IMR-90 (cell line): ENCODE data around the gene PHF3. TPM values are rescaled to one million over a fixed set of nuclear protein-coding genes. Genes with fewer than 3 reads are reported as not detected.

Experiments used
- ATAC-seq: fragments of 200-7000 bp; cut with Tn5 transposase; 2 replicates; pipeline ENCODE4 v1.9.1; 2020; ENCODE audit warnings: low read depth, mild to moderate bottlenecking, moderate library complexity
- BruUV-seq: library from RNA; stranded (reverse); fragments of 400-500 nt; replicated peaks from 2 replicates; lab custom pipeline; 2021; lab: Mats Ljungman, UMichigan
- CTCF ChIA-PET: fragments of 300-600 bp; formaldehyde crosslinking; extraction: SDS; loops from one replicate; lab custom pipeline; 2021; ENCODE audit warnings: antibody characterized with exemption; lab: Yijun Ruan, JAX
- POLR2A ChIA-PET: fragments of 300-600 bp; sonication (Branson Sonifier 250); formaldehyde crosslinking; loops from one replicate; lab custom pipeline; 2022; ENCODE audit warnings: antibody characterized with exemption; ENCODE audit not compliant: unreplicated experiment; lab: Charles Lee
- DNase-seq: peaks from one replicate; pipeline ENCODE4 v3.0.0; 2013
- H2AFZ ChIP-seq: replicated peaks from 2 replicates; pipeline ENCODE3; 2013; ENCODE audit warnings: low read length, mild to moderate bottlenecking; ENCODE audit not compliant: poor library complexity
- H2AK5ac ChIP-seq: 2 replicates; pipeline ENCODE4 v1.6.1; 2013; ENCODE audit warnings: low read depth, low read length, inconsistent platforms
- H2AK9ac ChIP-seq: replicated peaks from 2 replicates; pipeline ENCODE3; 2013; ENCODE audit warnings: mild to moderate bottlenecking, low read depth, low read length, moderate library complexity; ENCODE audit not compliant: poor library complexity
- H2BK120ac ChIP-seq: 2 replicates; pipeline ENCODE4 v1.6.1; 2013; ENCODE audit warnings: low read depth, low read length, inconsistent platforms
- H2BK15ac ChIP-seq: 3 replicates; pipeline ENCODE4 v1.6.1; 2013; ENCODE audit warnings: low read depth, low read length, inconsistent platforms
- H2BK20ac ChIP-seq: 2 replicates; pipeline ENCODE4 v1.6.1; 2013; ENCODE audit warnings: low read depth, mild to moderate bottlenecking, inconsistent platforms, low read length, moderate library complexity
- H2BK5ac ChIP-seq: 2 replicates; pipeline ENCODE4 v1.6.1; 2013; ENCODE audit warnings: mild to moderate bottlenecking, low read depth, low read length, inconsistent platforms; ENCODE audit not compliant: poor library complexity, severe bottlenecking
- H3K14ac ChIP-seq: replicated peaks from 2 replicates; pipeline ENCODE4 v1.6.1; 2013; ENCODE audit warnings: low read depth, low read length, inconsistent platforms
- H3K18ac ChIP-seq: 2 replicates; pipeline ENCODE4 v1.6.1; 2013; ENCODE audit warnings: low read depth, low read length, control low read depth
- H3K23ac ChIP-seq: 2 replicates; pipeline ENCODE4 v1.6.1; 2013; ENCODE audit warnings: low read depth, low read length, inconsistent platforms
- H3K27ac ChIP-seq: 2 replicates; pipeline ENCODE4 v1.5.1; 2013; ENCODE audit warnings: mild to moderate bottlenecking, control low read depth, low read length; ENCODE audit not compliant: insufficient read depth
- H3K27me3 ChIP-seq: 2 replicates; pipeline ENCODE4 v1.6.1; 2013; ENCODE audit warnings: low read length; ENCODE audit not compliant: control insufficient read depth, insufficient read depth
- H3K36me3 ChIP-seq: 2 replicates; pipeline ENCODE4 v1.6.1; 2013; ENCODE audit warnings: low read length, mixed read lengths; ENCODE audit not compliant: control insufficient read depth, insufficient read depth
- H3K4ac ChIP-seq: 2 replicates; pipeline ENCODE4 v1.6.1; 2013; ENCODE audit warnings: low read depth, low read length, inconsistent platforms
- H3K4me1 ChIP-seq: 2 replicates; pipeline ENCODE4 v1.6.1; 2013; ENCODE audit warnings: low read length, mixed read lengths; ENCODE audit not compliant: control insufficient read depth, insufficient read depth
- H3K4me2 ChIP-seq: 2 replicates; pipeline ENCODE4 v1.6.1; 2013; ENCODE audit warnings: low read depth, mild to moderate bottlenecking, control low read depth, low read length, moderate library complexity
- H3K4me3 ChIP-seq: 2 replicates; pipeline ENCODE4 v1.5.1; 2013; ENCODE audit warnings: low read depth, mild to moderate bottlenecking, control low read depth, low read length, moderate library complexity; ENCODE audit not compliant: insufficient read depth
- H3K56ac ChIP-seq: 2 replicates; pipeline ENCODE4 v1.6.1; 2013; ENCODE audit warnings: low read length, inconsistent platforms; ENCODE audit not compliant: insufficient read depth; ENCODE audit errors: extremely low read depth
- H3K79me1 ChIP-seq, 2 experiments: 2 replicates each; pipeline ENCODE4 v1.6.1; 2013; ENCODE audit warnings: low read length in 2 of 2, inconsistent platforms in 1 of 2, low read depth in 1 of 2
- H3K9ac ChIP-seq: 2 replicates; pipeline ENCODE4 v1.6.1; 2013; ENCODE audit warnings: low read depth, low read length, control low read depth
- H3K9me1 ChIP-seq: 2 replicates; pipeline ENCODE4 v1.6.1; 2013; ENCODE audit warnings: low read length, inconsistent platforms; ENCODE audit not compliant: insufficient read depth
- H3K9me3 ChIP-seq: 2 replicates; pipeline ENCODE4 v1.6.1; 2013; ENCODE audit warnings: low read length; ENCODE audit not compliant: control insufficient read depth, insufficient read depth
- H4K20me1 ChIP-seq: 2 replicates; pipeline ENCODE4 v1.6.1; 2013; ENCODE audit warnings: low read length, inconsistent platforms; ENCODE audit not compliant: insufficient read depth
- H4K5ac ChIP-seq: 2 replicates; pipeline ENCODE4 v1.6.1; 2013; ENCODE audit warnings: mild to moderate bottlenecking, low read depth, low read length, control low read depth
- H4K8ac ChIP-seq, 2 experiments: 2 replicates each; pipeline ENCODE4 v1.6.1; 2013; ENCODE audit warnings: low read depth in 2 of 2, low read length in 2 of 2, control low read depth in 1 of 2, inconsistent platforms in 1 of 2
- H4K91ac ChIP-seq: 2 replicates; pipeline ENCODE4 v1.6.1; 2013; ENCODE audit warnings: low read depth, low read length, inconsistent platforms; ENCODE audit not compliant: insufficient read depth
- BHLHE40 ChIP-seq: fragments of 150-350 bp; IDR thresholded peaks from 2 replicates; pipeline ENCODE4 v1.6.1; 2016; ENCODE audit warnings: mild to moderate bottlenecking, low read depth, low read length
- CEBPB ChIP-seq: IDR thresholded peaks from 2 replicates; pipeline ENCODE4 v1.6.1; 2012; ENCODE audit warnings: low read depth, low read length, improper control_type of control experiment
- CHD1 ChIP-seq: IDR thresholded peaks from 2 replicates; pipeline ENCODE4 v1.6.1; 2012; ENCODE audit warnings: low read depth, low read length, improper control_type of control experiment
- FOS ChIP-seq: fragments of 150-350 bp; IDR thresholded peaks from 2 replicates; pipeline ENCODE4 v1.6.1; 2016; ENCODE audit warnings: low read depth, low read length
- MAFK ChIP-seq: IDR thresholded peaks from 2 replicates; pipeline ENCODE4 v1.6.1; 2012; ENCODE audit warnings: low read depth, low read length, improper control_type of control experiment
- MAZ ChIP-seq: IDR thresholded peaks from 2 replicates; pipeline ENCODE4 v1.6.1; 2012; ENCODE audit warnings: low read depth, mild to moderate bottlenecking, low read length, improper control_type of control experiment, moderate library complexity, borderline replicate concordance
- MXI1 ChIP-seq: IDR thresholded peaks from 2 replicates; pipeline ENCODE4 v1.6.1; 2012; ENCODE audit warnings: low read depth, mild to moderate bottlenecking, low read length, moderate library complexity, borderline replicate concordance
- NFE2L2 ChIP-seq: fragments of 150-350 bp; IDR thresholded peaks from 2 replicates; pipeline ENCODE4 v1.6.1; 2016; ENCODE audit warnings: low read depth, mild to moderate bottlenecking, low read length
- POLR2A ChIP-seq: IDR thresholded peaks from 2 replicates; pipeline ENCODE4 v1.6.1; 2012; ENCODE audit warnings: mild to moderate bottlenecking, low read depth, low read length
- RAD21 ChIP-seq: IDR thresholded peaks from 2 replicates; pipeline ENCODE4 v1.6.1; 2012; ENCODE audit warnings: low read length, improper control_type of control experiment
- RCOR1 ChIP-seq: IDR thresholded peaks from 2 replicates; pipeline ENCODE4 v1.6.1; 2012; ENCODE audit warnings: mild to moderate bottlenecking, low read length, improper control_type of control experiment; ENCODE audit not compliant: insufficient replicate concordance
- RFX5 ChIP-seq: IDR thresholded peaks from 2 replicates; pipeline ENCODE4 v1.8.0; 2012; ENCODE audit warnings: low read depth, mild to moderate bottlenecking, low read length, moderate library complexity
- SMC3 ChIP-seq: fragments of 150-350 bp; IDR thresholded peaks from 2 replicates; pipeline ENCODE4 v1.6.1; 2016; ENCODE audit warnings: low read depth, mild to moderate bottlenecking, antibody characterized with exemption, low read length, moderate library complexity
- WGBS, 2 experiments: methylation state at CpG; one replicate each; pipeline versions ENCODE4 v1.1.5 to v1.1.7; 2013; ENCODE audit warnings: missing lambda C conversion rate in 2 of 2; ENCODE audit not compliant: insufficient read length in 1 of 2; ENCODE audit errors: extremely low coverage in 2 of 2; 5-methylcytosine and 5-hydroxymethylcytosine counted together
- dilution Hi-C: fragments of 300-500 bp; cut with HindIII; formaldehyde crosslinking; loops from one replicate; pipeline ENCODE4 v1.14.3; 2018; ENCODE audit warnings: low sequenced_read_pairs; ENCODE audit not compliant: unreplicated experiment
- in situ Hi-C: fragments of 300-500 bp; cut with MboI; formaldehyde crosslinking; loops from 3 replicates; pipeline ENCODE4 v1.14.3; 2019; ENCODE audit warnings: low sequenced_read_pairs, inconsistent platforms, mixed read lengths
- intact Hi-C: fragments of 100-400 bp; cut with micrococcal nuclease; formaldehyde crosslinking; loops from 2 replicates; pipeline ENCODE4 v1.10.0; 2022
- polyA plus RNA-seq, 3 experiments: library from polyadenylated mRNA; depleted of rRNA; stranded (reverse); fragments of >200 nt; gene quantifications; 2 replicates each; pipeline ENCODE4 v1.2.3, GENCODE V29; 2012; ENCODE audit warnings: low replicate concordance in 1 of 3
- total RNA-seq: library from RNA; depleted of rRNA; stranded (reverse); fragments of >200 nt; gene quantifications from 2 replicates; pipeline ENCODE4 v1.2.3, GENCODE V29; 2012
- TF ChIP-seq, protein P1 (sequence below): fragments of 150-350 bp; IDR thresholded peaks from 2 replicates; pipeline ENCODE4 v1.6.1; 2017; ENCODE audit warnings: mild to moderate bottlenecking, antibody characterized with exemption, low read length, low read depth
- TF ChIP-seq, protein P2 (sequence below): conservative IDR thresholded peaks from 2 replicates; pipeline ENCODE4 v1.5.1; 2012; ENCODE audit warnings: mild to moderate bottlenecking, low read depth, low read length, improper control_type of control experiment
- TF ChIP-seq, protein P3 (sequence below): fragments of 150-350 bp; IDR thresholded peaks from 2 replicates; pipeline ENCODE4 v1.6.1; 2016; ENCODE audit warnings: low read depth, mild to moderate bottlenecking, low read length, moderate library complexity, borderline replicate concordance

Gene PHF3
- total and polyA plus RNA-seq, 2 of the 4 experiments (the other 2 are of a cell fraction): 5.6 to 27.8 TPM

DNA sequence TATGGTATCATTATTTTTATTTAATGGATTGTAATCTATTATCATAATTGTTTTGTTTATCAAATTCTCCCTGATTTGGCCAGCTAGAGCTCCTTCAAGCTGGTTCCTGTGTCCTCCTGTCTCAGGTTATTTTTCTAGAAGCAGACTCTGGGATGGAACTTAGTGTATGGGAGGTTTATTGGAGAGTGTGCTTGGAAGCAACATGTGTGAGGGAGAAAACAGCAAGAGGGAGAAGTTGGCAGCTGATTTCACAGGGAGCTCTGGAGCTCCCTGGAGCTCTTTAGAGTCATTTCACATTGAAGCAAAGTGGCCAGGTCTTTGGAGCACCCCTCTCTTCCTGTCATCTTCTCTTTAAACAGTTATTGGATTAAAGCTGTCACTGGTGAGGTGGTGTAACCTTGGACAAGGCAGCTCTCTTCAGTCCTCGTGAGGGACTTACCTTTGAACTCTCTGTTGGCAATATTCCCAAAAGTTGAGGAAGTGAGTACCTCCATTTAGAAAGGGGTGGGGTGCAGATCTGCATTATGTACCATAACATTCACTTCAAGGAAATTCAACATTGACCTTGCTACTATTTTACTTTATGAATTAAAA is 103.6 kb downstream of the PHF3 start:
- POLR2A ChIA-PET: no interaction called here
- H3K9me3 ChIP-seq: no peaks in the 10 kb centered on the region
- H3K4me3 ChIP-seq: no peak overlapping the region
- in situ Hi-C loops: no loop called here
- no CpG with 5 or more reads among the region's 1 CpG for WGBS, 2 experiments
- H3K56ac ChIP-seq: no peak overlapping the region
- peaks cover 4% of the 10 kb centered on the region; the same call in 1 of the 2 replicates for H3K27me3 ChIP-seq
- H3K9ac ChIP-seq: no peak overlapping the region
- no peaks in the 10 kb centered on the region for H3K4me1 ChIP-seq
- H3K18ac ChIP-seq: no peak overlapping the region
- no peak overlapping the region for H4K8ac ChIP-seq
- no peak overlapping the region for H2AK9ac ChIP-seq
- intact Hi-C loops: no loop called here
- no TSS peak for BruUV-seq
- ATAC-seq (no peak), DNase-seq (no peak)
- no peak overlapping the region for H3K4ac ChIP-seq
- no peak overlapping the region for H4K5ac ChIP-seq
- H2BK5ac ChIP-seq: no peak overlapping the region
- H4K91ac ChIP-seq: no peak overlapping the region
- H3K36me3 ChIP-seq: no peaks in the 10 kb centered on the region
- no peak overlapping the region for H2AFZ ChIP-seq
- H2BK20ac ChIP-seq: no peak overlapping the region
- no peak overlapping the region for H3K23ac ChIP-seq
- no peak overlapping the region for H3K27ac ChIP-seq
- dilution Hi-C loops: no loop called here
- no peaks in the 10 kb centered on the region for H4K20me1 ChIP-seq
- H2BK120ac ChIP-seq: no peak overlapping the region
- no peak overlapping the region for H2AK5ac ChIP-seq
- H3K9me1 ChIP-seq: no peaks in the 10 kb centered on the region; the same call in 1 of the 2 replicates
- H3K14ac ChIP-seq: no peak overlapping the region
- no peak overlapping the region for H2BK15ac ChIP-seq
- no peak overlapping the region for H3K4me2 ChIP-seq
- CTCF ChIA-PET: no interaction called here
- TF ChIP-seq SMC3 (no peak), BHLHE40 (no peak), POLR2A (no peak), RAD21 (no peak), FOS (no peak), CHD1 (no peak), RCOR1 (no peak), NFE2L2 (no peak), MAZ (no peak), RFX5 (no peak), MXI1 (no peak), MAFK (no peak), CEBPB (no peak)
- TF ChIP-seq, protein P1, sequence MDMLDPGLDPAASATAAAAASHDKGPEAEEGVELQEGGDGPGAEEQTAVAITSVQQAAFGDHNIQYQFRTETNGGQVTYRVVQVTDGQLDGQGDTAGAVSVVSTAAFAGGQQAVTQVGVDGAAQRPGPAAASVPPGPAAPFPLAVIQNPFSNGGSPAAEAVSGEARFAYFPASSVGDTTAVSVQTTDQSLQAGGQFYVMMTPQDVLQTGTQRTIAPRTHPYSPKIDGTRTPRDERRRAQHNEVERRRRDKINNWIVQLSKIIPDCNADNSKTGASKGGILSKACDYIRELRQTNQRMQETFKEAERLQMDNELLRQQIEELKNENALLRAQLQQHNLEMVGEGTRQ: no peak
- TF ChIP-seq, protein P2, sequence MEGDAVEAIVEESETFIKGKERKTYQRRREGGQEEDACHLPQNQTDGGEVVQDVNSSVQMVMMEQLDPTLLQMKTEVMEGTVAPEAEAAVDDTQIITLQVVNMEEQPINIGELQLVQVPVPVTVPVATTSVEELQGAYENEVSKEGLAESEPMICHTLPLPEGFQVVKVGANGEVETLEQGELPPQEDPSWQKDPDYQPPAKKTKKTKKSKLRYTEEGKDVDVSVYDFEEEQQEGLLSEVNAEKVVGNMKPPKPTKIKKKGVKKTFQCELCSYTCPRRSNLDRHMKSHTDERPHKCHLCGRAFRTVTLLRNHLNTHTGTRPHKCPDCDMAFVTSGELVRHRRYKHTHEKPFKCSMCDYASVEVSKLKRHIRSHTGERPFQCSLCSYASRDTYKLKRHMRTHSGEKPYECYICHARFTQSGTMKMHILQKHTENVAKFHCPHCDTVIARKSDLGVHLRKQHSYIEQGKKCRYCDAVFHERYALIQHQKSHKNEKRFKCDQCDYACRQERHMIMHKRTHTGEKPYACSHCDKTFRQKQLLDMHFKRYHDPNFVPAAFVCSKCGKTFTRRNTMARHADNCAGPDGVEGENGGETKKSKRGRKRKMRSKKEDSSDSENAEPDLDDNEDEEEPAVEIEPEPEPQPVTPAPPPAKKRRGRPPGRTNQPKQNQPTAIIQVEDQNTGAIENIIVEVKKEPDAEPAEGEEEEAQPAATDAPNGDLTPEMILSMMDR: no peak
- TF ChIP-seq, protein P3, sequence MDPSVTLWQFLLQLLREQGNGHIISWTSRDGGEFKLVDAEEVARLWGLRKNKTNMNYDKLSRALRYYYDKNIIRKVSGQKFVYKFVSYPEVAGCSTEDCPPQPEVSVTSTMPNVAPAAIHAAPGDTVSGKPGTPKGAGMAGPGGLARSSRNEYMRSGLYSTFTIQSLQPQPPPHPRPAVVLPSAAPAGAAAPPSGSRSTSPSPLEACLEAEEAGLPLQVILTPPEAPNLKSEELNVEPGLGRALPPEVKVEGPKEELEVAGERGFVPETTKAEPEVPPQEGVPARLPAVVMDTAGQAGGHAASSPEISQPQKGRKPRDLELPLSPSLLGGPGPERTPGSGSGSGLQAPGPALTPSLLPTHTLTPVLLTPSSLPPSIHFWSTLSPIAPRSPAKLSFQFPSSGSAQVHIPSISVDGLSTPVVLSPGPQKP: no peak
- no peaks in the 10 kb centered on the region for H3K79me1 ChIP-seq
